Esophagus muscularis mucosa (tissue), 4 donors: Measurements from ENCODE around the gene STRC. TPM values are rescaled to one million over a fixed set of nuclear protein-coding genes. Genes with fewer than 3 reads are reported as not detected.
"Not testable (repeated sequence)": the region's sequence is repeated elsewhere in the genome, so short reads cannot be mapped to it uniquely, and the experiment has no call there.

Experiments used
- DNase-seq: peaks from one replicate; pipeline ENCODE4 v3.0.0-alpha.2; 2017; ENCODE audit errors: extremely low spot score
- H3K27ac ChIP-seq, 4 donors: fragments of 200-600 bp; sonication (generic); replicated peaks in 1 of 4; 1 replicate in 3 of 4; 2 replicates in 1 of 4; pipeline ENCODE4 v1.5.1; 2016 to 2019; ENCODE audit warnings: mild to moderate bottlenecking in 1 of 4
- H3K27me3 ChIP-seq, 4 donors: fragments of 200-600 bp; sonication (generic); one replicate each; pipeline versions ENCODE4 v1.5.1 to v1.6.0; 2016 to 2019
- H3K36me3 ChIP-seq, 4 donors: fragments of 200-600 bp; sonication (generic); one replicate each; pipeline ENCODE4 v1.5.1; 2016 to 2019
- H3K4me1 ChIP-seq, 4 donors: fragments of 200-600 bp; sonication (generic); one replicate each; pipeline ENCODE4 v1.5.1; 2016 to 2019
- H3K4me3 ChIP-seq, 4 donors: fragments of 200-600 bp; sonication (generic); 1 replicate in 2 of 4; 2 replicates in 2 of 4; pipeline ENCODE4 v1.5.1; 2016 to 2019; ENCODE audit warnings: mild to moderate bottlenecking in 4 of 4, moderate library complexity in 1 of 4
- H3K9me3 ChIP-seq, 4 donors: fragments of 200-600 bp; sonication (generic); 1 replicate in 3 of 4; 2 replicates in 1 of 4; pipeline ENCODE4 v1.5.1; 2016 to 2019
- EP300 ChIP-seq: sonication (generic); formaldehyde crosslinking; IDR thresholded peaks from one replicate; pipeline ENCODE4 v1.6.1; 2017; ENCODE audit warnings: antibody characterized with exemption
- POLR2A ChIP-seq: fragments of 450-650 bp; IDR thresholded peaks from one replicate; pipeline ENCODE4 v1.6.1; 2017; ENCODE audit warnings: antibody characterized with exemption, moderate library complexity, mild to moderate bottlenecking, low read depth
- POLR2AphosphoS5 ChIP-seq, 2 donors: sonication (generic); formaldehyde crosslinking; IDR thresholded peaks; one replicate each; pipeline ENCODE4 v1.6.1; 2017; ENCODE audit warnings: antibody characterized with exemption in 2 of 2
- WGBS: methylation state at CpG from one replicate; pipeline ENCODE4 v1.1.5; 2018; 5-methylcytosine and 5-hydroxymethylcytosine counted together
- intact Hi-C: fragments of 100-400 bp; cut with DNase I; formaldehyde crosslinking; loops from one replicate; pipeline ENCODE4 v1.15.1; 2023
- small RNA-seq, 3 donors: library from RNA; depleted of rRNA; stranded (forward); fragments of <200 nt; gene quantifications; one replicate each; pipeline ENCODE3, GENCODE V24; 2016
- total RNA-seq, 4 donors: library from RNA; depleted of rRNA; stranded (reverse); fragments of >200 nt; gene quantifications; one replicate each; pipeline versions ENCODE4 v1.1.0 to v1.2.1, GENCODE V29; 2016
- TF ChIP-seq, protein P1 (sequence below), 3 experiments: fragments of 200-600 bp in 2 of 3; fragments of 450-650 bp in 1 of 3; sonication (generic) in 2 of 3; IDR thresholded peaks; one replicate each; pipeline ENCODE4 v1.5.1; 2017 to 2019; ENCODE audit warnings: antibody characterized with exemption in 3 of 3, mild to moderate bottlenecking in 2 of 3, moderate library complexity in 1 of 3

Gene STRC
- total RNA-seq, 4 donors from 2014 or later = under 0.01 to 0.06 TPM; not detected in 2

- H3K9me3 ChIP-seq, H3K4me1 ChIP-seq, DNase-seq, H3K36me3 ChIP-seq, intact Hi-C loops, H3K4me3 ChIP-seq, H3K27me3 ChIP-seq, H3K27ac ChIP-seq: not testable (repeated sequence)
- WGBS = no CpG with 5 or more reads among the region's 8 CpGs
Measured at GRCh38 chr15:43563793-43564192, 54.8 kb downstream of the STRC start.

GRCh38 chr15:43562753-43563152, 55.8 kb downstream of the STRC start:
- WGBS = no CpG with 5 or more reads among the region's 3 CpGs
- DNase-seq, H3K27ac ChIP-seq, H3K27me3 ChIP-seq, H3K4me3 ChIP-seq, H3K9me3 ChIP-seq, H3K4me1 ChIP-seq, intact Hi-C loops: not testable (repeated sequence)
- peaks cover 3 to 13% (median 7%) of the 10 kb centered on the region in 4 donors for H3K36me3 ChIP-seq

DNA sequence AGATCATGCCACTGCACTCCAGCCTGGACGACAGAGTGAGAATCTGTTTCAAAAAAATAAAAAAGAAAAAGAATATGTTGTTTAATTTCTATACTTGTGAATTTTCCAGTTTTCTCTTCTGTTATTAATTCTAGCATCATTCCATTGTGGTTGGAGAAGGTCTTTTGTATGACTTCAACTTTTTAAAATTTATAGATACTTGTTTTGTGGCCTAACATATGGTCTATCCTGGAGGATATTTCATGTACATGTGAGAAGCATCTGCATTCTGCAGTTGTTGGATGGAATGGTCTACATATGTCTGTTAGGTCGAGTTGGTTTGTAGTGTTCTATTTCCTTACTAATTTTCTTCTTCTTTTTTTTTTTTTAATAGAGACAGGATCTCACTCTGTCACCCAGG, 65.6 kb downstream of the STRC start:
- Histone ChIP-seq H3K4me1 (no peaks in the 10 kb centered on the region), H3K9me3 (no peaks in the 10 kb centered on the region), H3K27me3 (no peaks in the 10 kb centered on the region), H3K27ac (no peak overlapping the region), H3K36me3 (peaks cover 0 to 63% (median 10%) of the 10 kb centered on the region in 4 donors), H3K4me3 (no peak overlapping the region)
- TF ChIP-seq POLR2A = no peak
- DNase-seq = no peak
- 83% methylated on average over 2 of the region's 2 CpGs for WGBS
- intact Hi-C loops = no loop called here

- H3K27me3 ChIP-seq = no peaks in the 10 kb centered on the region
- no peak overlapping the region for H3K27ac ChIP-seq
- H3K4me1 ChIP-seq = no peaks in the 10 kb centered on the region
- TF ChIP-seq POLR2A = no peak
- TF ChIP-seq, protein P1, sequence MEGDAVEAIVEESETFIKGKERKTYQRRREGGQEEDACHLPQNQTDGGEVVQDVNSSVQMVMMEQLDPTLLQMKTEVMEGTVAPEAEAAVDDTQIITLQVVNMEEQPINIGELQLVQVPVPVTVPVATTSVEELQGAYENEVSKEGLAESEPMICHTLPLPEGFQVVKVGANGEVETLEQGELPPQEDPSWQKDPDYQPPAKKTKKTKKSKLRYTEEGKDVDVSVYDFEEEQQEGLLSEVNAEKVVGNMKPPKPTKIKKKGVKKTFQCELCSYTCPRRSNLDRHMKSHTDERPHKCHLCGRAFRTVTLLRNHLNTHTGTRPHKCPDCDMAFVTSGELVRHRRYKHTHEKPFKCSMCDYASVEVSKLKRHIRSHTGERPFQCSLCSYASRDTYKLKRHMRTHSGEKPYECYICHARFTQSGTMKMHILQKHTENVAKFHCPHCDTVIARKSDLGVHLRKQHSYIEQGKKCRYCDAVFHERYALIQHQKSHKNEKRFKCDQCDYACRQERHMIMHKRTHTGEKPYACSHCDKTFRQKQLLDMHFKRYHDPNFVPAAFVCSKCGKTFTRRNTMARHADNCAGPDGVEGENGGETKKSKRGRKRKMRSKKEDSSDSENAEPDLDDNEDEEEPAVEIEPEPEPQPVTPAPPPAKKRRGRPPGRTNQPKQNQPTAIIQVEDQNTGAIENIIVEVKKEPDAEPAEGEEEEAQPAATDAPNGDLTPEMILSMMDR (IDR thresholded peaks at IDR 0.05) = no peak
- no peak for TF ChIP-seq EP300
- no peak for TF ChIP-seq POLR2AphosphoS5 (IDR thresholded peaks at IDR 0.05)
- intact Hi-C loops = no loop called here
- H3K4me3 ChIP-seq = no peak overlapping the region
- H3K9me3 ChIP-seq = no peaks in the 10 kb centered on the region
- DNase-seq = no peak
- H3K36me3 ChIP-seq = peaks cover 0 to 58% (median 7%) of the 10 kb centered on the region in 4 donors
- WGBS = 97% methylated on average over 4 of the region's 4 CpGs
Measured at GRCh38 chr15:43552256-43552655, 66.3 kb downstream of the STRC start.

DNA sequence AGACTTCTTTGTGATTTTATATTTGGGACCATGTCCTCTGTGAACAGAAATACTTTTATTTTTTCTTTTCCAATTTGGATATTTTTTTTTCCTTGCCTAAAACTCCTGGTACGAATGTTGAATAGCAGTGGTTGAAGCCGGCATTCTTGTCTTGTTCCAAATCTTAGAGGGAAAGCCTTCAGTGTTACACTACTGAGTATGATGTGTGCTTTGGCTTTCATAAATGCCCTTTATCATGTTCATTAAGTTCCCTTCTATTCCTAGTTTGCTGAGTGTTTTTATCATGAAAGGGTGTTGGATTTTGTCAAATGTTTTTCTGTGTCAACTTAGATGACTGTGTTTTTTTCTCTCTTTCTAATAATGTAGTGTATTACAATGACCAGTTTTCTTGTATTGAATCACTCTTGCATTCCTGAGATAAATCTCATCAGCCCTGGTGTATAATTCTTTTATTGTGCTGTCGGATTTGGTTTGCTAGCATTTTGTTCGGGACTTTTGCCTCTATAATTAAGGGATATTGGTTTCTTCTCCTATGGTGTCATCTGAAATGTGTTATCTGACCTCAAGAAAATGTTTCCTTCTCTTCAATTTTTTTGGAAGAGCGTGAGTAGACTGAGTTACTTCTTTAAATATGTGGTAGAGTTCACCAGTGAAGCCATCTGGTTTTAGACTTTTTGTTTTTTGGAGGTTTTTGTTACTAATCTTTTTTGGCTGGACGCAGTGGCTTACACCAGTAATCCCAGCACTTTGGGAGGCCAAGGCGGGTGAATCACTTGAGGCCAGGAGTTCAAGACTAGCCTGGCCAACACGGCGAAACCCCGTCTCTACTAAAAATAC, 67.9 kb downstream of the STRC start:
- intact Hi-C loops = no loop called here
- H3K27ac ChIP-seq = no peak overlapping the region
- no peaks in the 10 kb centered on the region for H3K27me3 ChIP-seq
- H3K4me1 ChIP-seq = no peaks in the 10 kb centered on the region
- TF ChIP-seq EP300 (no peak), POLR2A (no peak), POLR2AphosphoS5 (IDR thresholded peaks at IDR 0.05) (no peak)
- TF ChIP-seq, protein P1 (IDR thresholded peaks at IDR 0.05) = no peak
- no peaks in the 10 kb centered on the region for H3K9me3 ChIP-seq
- peaks cover 0 to 44% (median 2%) of the 10 kb centered on the region in 4 donors for H3K36me3 ChIP-seq
- no peak for DNase-seq
- no peak overlapping the region for H3K4me3 ChIP-seq
- WGBS = 77% methylated on average over 10 of the region's 10 CpGs

Small RNAs within 50 kb of the gene (small RNA-seq; reads per million reads assigned to genes)
- gene PDIA3P2 = 0 reads per million in 3 donors
- 0 reads per million in 3 donors for gene RNU6-554P
- gene RNU6-610P = 0 reads per million in 3 donors

Other genes with a start within 250 kb of the STRC start
- 10 to 100 TPM; 17.4 to 34.6 (median 21.5) TPM for gene ZSCAN29, start 247.8 kb downstream of the STRC start, total RNA-seq
- gene TUBGCP4, start 247.7 kb downstream of the STRC start, total RNA-seq = 10 to 100 TPM in 3 of 4 donors, 1 to 10 TPM in 1; 9.3 to 17.0 (median 14.1) TPM
- gene TP53BP1, start 125.6 kb downstream of the STRC start, total RNA-seq = 10 to 100 TPM; 24.7 to 29.9 (median 27.0) TPM
- gene MAP1A, start 101.2 kb downstream of the STRC start, total RNA-seq = 10 to 100 TPM; 30.0 to 59.5 (median 37.4) TPM
- gene PPIP5K1, start 28.6 kb downstream of the STRC start, total RNA-seq = 10 to 100 TPM in 3 of 4 donors, 1 to 10 TPM in 1; 9.8 to 73.4 (median 23.3) TPM
- 1 to 10 TPM in 2 of 4 donors, under 1 TPM in 2; 0.13 to 2.2 (median 0.87) TPM for gene CKMT1B, start 24.8 kb downstream of the STRC start, total RNA-seq
- gene CATSPER2, start 30.0 kb upstream of the STRC start, total RNA-seq = 1 to 10 TPM in 2 of 4 donors, under 1 TPM in 2; 0.66 to 2.8 (median 1.4) TPM
- gene CKMT1A, start 75.1 kb upstream of the STRC start, total RNA-seq = under 1 TPM in 1 of 4 donors, not detected in 3; 0.17 TPM
- gene PDIA3, start 127.6 kb upstream of the STRC start, total RNA-seq = 100 to 1,000 TPM in 2 of 4 donors, 10 to 100 TPM in 2; 70.6 to 256 (median 101) TPM
- gene ELL3, start 158.2 kb upstream of the STRC start, total RNA-seq = 1 to 10 TPM; 3.0 to 7.7 (median 4.1) TPM
- gene SERF2, start 173.5 kb upstream of the STRC start, total RNA-seq = 100 to 1,000 TPM; 625 to 874 (median 721) TPM
- gene SERINC4, start 181.4 kb upstream of the STRC start, total RNA-seq = not detected
- gene HYPK, start 181.8 kb upstream of the STRC start, total RNA-seq = 10 to 100 TPM in 1 of 4 donors, 1 to 10 TPM in 3; 4.8 to 12.0 (median 9.4) TPM
- 10 to 100 TPM; 18.6 to 21.3 (median 19.7) TPM for gene MFAP1, start 205.9 kb upstream of the STRC start, total RNA-seq
- gene WDR76, start 208.2 kb upstream of the STRC start, total RNA-seq = 10 to 100 TPM in 2 of 4 donors, 1 to 10 TPM in 2; 5.1 to 12.0 (median 8.2) TPM